Psoas muscle (tissue), 8 donors: ENCODE results near the gene ARHGEF17. TPM values are rescaled to one million over a fixed set of nuclear protein-coding genes. Genes with fewer than 3 reads are reported as not detected.
A peak's percentile ranks its signal among the peaks of the same experiment; 100 is the strongest.

ENCODE experiments used
- ATAC-seq, 4 donors: fragments of 200-7000 bp; cut with Tn5 transposase; one replicate each; pipeline ENCODE4 v1.9.1; 2020; ENCODE audit warnings: moderate library complexity in 3 of 4, mild to moderate bottlenecking in 2 of 4
- DNase-seq, 2 donors: peaks; one replicate each; pipeline ENCODE4 v3.0.0-alpha.2; 2020
- H3K27ac ChIP-seq: fragments of 200-600 bp; one replicate; pipeline ENCODE4 v1.8.0; 2022
- H3K27me3 ChIP-seq, 3 donors: fragments of 200-600 bp in 1 of 3; one replicate each; pipeline versions ENCODE4 v1.6.1 to v1.8.0; 2013 to 2022; ENCODE audit warnings: low read length in 2 of 3, mild to moderate bottlenecking in 2 of 3, moderate library complexity in 1 of 3; ENCODE audit not compliant: insufficient read depth in 3 of 3
- H3K36me3 ChIP-seq, 2 donors: fragments of 200-600 bp in 1 of 2; one replicate each; pipeline versions ENCODE4 v1.6.1 to v1.8.0; 2013 to 2022; ENCODE audit warnings: low read depth in 1 of 2, mild to moderate bottlenecking in 1 of 2, moderate library complexity in 1 of 2; ENCODE audit not compliant: insufficient read depth in 1 of 2
- H3K4me1 ChIP-seq: fragments of 200-600 bp; one replicate; pipeline ENCODE4 v1.8.0; 2022
- H3K4me3 ChIP-seq: fragments of 200-600 bp; one replicate; pipeline ENCODE4 v1.8.0; 2022; ENCODE audit warnings: mild to moderate bottlenecking
- H3K9me3 ChIP-seq: fragments of 200-600 bp; one replicate; pipeline ENCODE4 v1.8.0; 2022
- CTCF ChIP-seq: fragments of 200-600 bp; IDR thresholded peaks from one replicate; pipeline ENCODE4 v1.8.0; 2022; ENCODE audit warnings: antibody characterized with exemption
- WGBS, 3 donors: extraction: QIAGEN DNeasy Blood & Tissue Kit; methylation state at CpG; one replicate each; pipeline versions ENCODE4 v1.1.6 to v1.1.7; 2013; 5-methylcytosine and 5-hydroxymethylcytosine counted together
- intact Hi-C, 2 donors: fragments of 100-400 bp; cut with DNase I; formaldehyde crosslinking; loops; one replicate each; pipeline versions ENCODE4 v1.11.0 to v1.14.2; 2022
- polyA plus RNA-seq, 3 donors: library from polyadenylated mRNA; stranded (reverse); fragments of 200-250 nt; gene quantifications; one replicate each; pipeline ENCODE4 v1.2.3, GENCODE V29; 2013
- total RNA-seq, 4 donors: library from RNA; stranded (reverse); fragmentation: NEBNext Ultra II Directional in 2 of 4; extraction: Animal tissue kit (Norgen Biotek cat#: 25700) in 2 of 4; gene quantifications; one replicate each; pipeline versions ENCODE4 v1.2.1 to v1.2.4, GENCODE V29; 2021 to 2023
- donor health status: healthy with polysubstance abuse.
- donor health status: DM: no; HTN: no; CAD: no; lungs with moderate emphysema.
- donor health status: Bipolar disorder and iron deficiency.
- donor health status: healthy.
- donor health status: DM: yes; HTN: yes; CAD: no.
- donor health status: DM: no; HTN: no; CAD: no.
- donor health status: DM: no; HTN: no; CAD: no.
- donor health status: DM: yes; HTN: yes; CAD: no.

The ARHGEF17 gene
- total and polyA plus RNA-seq, 7 donors, result 5.7 to 38.4 (median 10.8) TPM

- Histone ChIP-seq H3K27ac (peak overlapping the region; percentile 20), H3K36me3 (no peaks in the 10 kb centered on the region), H3K9me3 (no peaks in the 10 kb centered on the region), H3K27me3 (no peaks in the 10 kb centered on the region), H3K4me1 (peaks cover 19% of the 10 kb centered on the region), H3K4me3 (no peak overlapping the region)
- intact Hi-C loops, result no loop called here
- 65 to 68% (median 66%) methylated on average over 10 of the region's 10 CpGs for WGBS, 3 donors
- DNase-seq (peak in 1 of 2 donors; percentile 28), ATAC-seq (peak in 3 of 4 donors; percentile 22 to 78 (median 64))
- no peak for TF ChIP-seq CTCF
These were observed 19.1 kb downstream of the ARHGEF17 start for GRCh38 chr11:73326929-73327811.

GRCh38 chr11:73327812-73328364 is 19.8 kb downstream of the ARHGEF17 start:
- H3K27me3 ChIP-seq, result no peaks in the 10 kb centered on the region
- WGBS, 3 donors, result 69 to 81% (median 77%) methylated on average over 3 to 4 of the region's 4 CpGs
- no peak for ATAC-seq
- no peaks in the 10 kb centered on the region for H3K36me3 ChIP-seq
- H3K4me3 ChIP-seq, result no peak overlapping the region
- peak in 1 of 2 donors; percentile 12 for DNase-seq
- H3K27ac ChIP-seq, result peak overlapping the region; percentile 16
- intact Hi-C loops, result no loop called here
- no peak for TF ChIP-seq CTCF
- H3K4me1 ChIP-seq, result peaks cover 14% of the 10 kb centered on the region
- no peaks in the 10 kb centered on the region for H3K9me3 ChIP-seq

DNA sequence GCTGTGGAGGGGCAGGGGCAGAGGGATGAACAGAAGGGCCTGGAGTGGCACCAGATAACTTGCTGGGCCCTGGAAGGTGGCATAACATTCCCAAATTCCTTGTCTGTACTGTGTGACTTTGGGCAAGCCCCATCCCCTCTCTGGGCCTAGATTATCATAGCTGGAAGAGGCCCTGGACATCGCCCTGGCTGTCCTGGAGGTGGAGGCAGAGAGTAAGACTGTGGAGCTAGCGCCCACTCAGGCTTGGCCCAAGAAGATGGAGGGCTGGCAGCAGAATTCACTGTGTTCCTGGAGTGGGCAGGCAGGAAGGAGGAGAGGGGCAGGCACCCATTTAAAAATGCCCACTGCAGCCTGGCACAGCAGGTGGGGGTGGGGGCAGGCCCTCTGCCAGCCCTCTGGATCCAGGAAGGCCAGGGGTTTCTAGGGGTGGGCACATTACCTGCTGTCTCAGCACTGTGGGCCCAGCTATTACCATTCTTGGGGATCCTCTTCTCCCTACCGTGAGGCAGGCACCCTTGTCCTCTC is 22.6 kb downstream of the ARHGEF17 start:
- Histone ChIP-seq H3K27me3 (no peaks in the 10 kb centered on the region), H3K4me1 (peaks cover 11% of the 10 kb centered on the region), H3K9me3 (no peaks in the 10 kb centered on the region), H3K4me3 (no peak overlapping the region), H3K36me3 (no peaks in the 10 kb centered on the region), H3K27ac (peak overlapping the region; percentile 2)
- intact Hi-C loops, result loop anchor here in 1 of 2 donors (5.0 kb wide), 1 partner anchor 33 kb away; no protein-coding TSS in a partner anchor
- TF ChIP-seq CTCF, result no peak
- ATAC-seq, result no peak
- 58 to 77% (median 71%) methylated on average over 3 of the region's 3 CpGs for WGBS, 3 donors
- DNase-seq, result peak in 1 of 2 donors; percentile 36

- Histone ChIP-seq H3K4me3 (no peak overlapping the region), H3K27ac (peak overlapping the region; percentile 2), H3K9me3 (no peaks in the 10 kb centered on the region), H3K27me3 (no peaks in the 10 kb centered on the region), H3K36me3 (no peaks in the 10 kb centered on the region), H3K4me1 (peaks cover 11% of the 10 kb centered on the region)
- no peak for TF ChIP-seq CTCF
- WGBS, 3 donors, result 48 to 68% (median 56%) methylated on average over 4 of the region's 4 CpGs
- ATAC-seq (no peak), DNase-seq (peak in 1 of 2 donors; percentile 47)
- intact Hi-C loops, result loop anchor here in 1 of 2 donors (5.0 kb wide), 1 partner anchor 34 kb away; no protein-coding TSS in a partner anchor
These were observed 23.3 kb downstream of the ARHGEF17 start for GRCh38 chr11:73331138-73331916.
